HEK293 (cell line): Measurements from ENCODE around the gene UBE2D1.
A peak's percentile ranks its signal among the peaks of the same experiment; 100 is the strongest.

Experiments
- FEZF1 ChIP-seq: fragments of 450-650 bp; formaldehyde crosslinking; IDR thresholded peaks from 2 replicates; pipeline ENCODE4 v1.5.1; 2016; ENCODE audit warnings: missing biosample characterization, missing genetic modification characterization
- IKZF3 ChIP-seq: fragments of 450-650 bp; IDR thresholded peaks from 2 replicates; pipeline ENCODE4 v1.5.0; 2018; ENCODE audit warnings: missing biosample characterization, mild to moderate bottlenecking, missing genetic modification characterization, moderate library complexity
- KLF8 ChIP-seq: fragments of 450-650 bp; formaldehyde crosslinking; IDR thresholded peaks from 2 replicates; pipeline ENCODE4 v1.5.1; 2016; ENCODE audit warnings: missing biosample characterization, missing genetic modification characterization
- MZF1 ChIP-seq: fragments of 450-650 bp; formaldehyde crosslinking; IDR thresholded peaks from 2 replicates; pipeline ENCODE4 v1.5.1; 2017; ENCODE audit warnings: missing biosample characterization, missing genetic modification characterization, borderline replicate concordance
- SP2 ChIP-seq: fragments of 450-650 bp; formaldehyde crosslinking; IDR thresholded peaks from 2 replicates; pipeline ENCODE4 v1.5.1; 2016; ENCODE audit warnings: missing biosample characterization, missing genetic modification characterization
- YY1 ChIP-seq: fragments of 450-650 bp; formaldehyde crosslinking; IDR thresholded peaks from 2 replicates; pipeline ENCODE4 v1.5.1; 2018; ENCODE audit warnings: missing biosample characterization, missing genetic modification characterization
- ZFP37 ChIP-seq: fragments of 450-650 bp; formaldehyde crosslinking; IDR thresholded peaks from 2 replicates; pipeline ENCODE4 v1.5.1; 2016; ENCODE audit warnings: missing biosample characterization, missing genetic modification characterization
- ZFP69B ChIP-seq: fragments of 450-650 bp; formaldehyde crosslinking; IDR thresholded peaks from 2 replicates; pipeline ENCODE4 v1.5.1; 2016; ENCODE audit warnings: missing biosample characterization, missing genetic modification characterization
- ZNF175 ChIP-seq: fragments of 450-650 bp; formaldehyde crosslinking; IDR thresholded peaks from 2 replicates; pipeline ENCODE4 v1.5.1; 2016; ENCODE audit warnings: missing biosample characterization, missing genetic modification characterization
- ZNF211 ChIP-seq: fragments of 450-650 bp; formaldehyde crosslinking; IDR thresholded peaks from 2 replicates; pipeline ENCODE4 v1.5.1; 2016; ENCODE audit warnings: low read depth, missing biosample characterization, missing genetic modification characterization
- ZNF24 ChIP-seq: fragments of 450-650 bp; formaldehyde crosslinking; IDR thresholded peaks from 2 replicates; pipeline ENCODE4 v1.5.1; 2016; ENCODE audit warnings: missing biosample characterization, missing genetic modification characterization
- ZNF324 ChIP-seq: fragments of 450-650 bp; formaldehyde crosslinking; IDR thresholded peaks from 2 replicates; pipeline ENCODE4 v1.5.1; 2016; ENCODE audit warnings: missing biosample characterization, missing genetic modification characterization
- ZNF423 ChIP-seq: fragments of 450-650 bp; formaldehyde crosslinking; IDR thresholded peaks from 2 replicates; pipeline ENCODE4 v1.5.1; 2016; ENCODE audit warnings: missing biosample characterization, missing genetic modification characterization
- ZNF433 ChIP-seq: fragments of 450-650 bp; formaldehyde crosslinking; IDR thresholded peaks from 2 replicates; pipeline ENCODE4 v1.5.1; 2016; ENCODE audit warnings: missing biosample characterization, missing genetic modification characterization, low read depth
- ZNF514 ChIP-seq: fragments of 450-650 bp; formaldehyde crosslinking; IDR thresholded peaks from 2 replicates; pipeline ENCODE4 v1.5.1; 2016; ENCODE audit warnings: missing biosample characterization, missing genetic modification characterization
- ZNF549 ChIP-seq: fragments of 450-650 bp; IDR thresholded peaks from 2 replicates; pipeline ENCODE4 v1.5.1; 2018; ENCODE audit warnings: missing biosample characterization, missing genetic modification characterization, mild to moderate bottlenecking, inconsistent platforms, moderate library complexity
- ZNF600 ChIP-seq: fragments of 450-650 bp; formaldehyde crosslinking; IDR thresholded peaks from 2 replicates; pipeline ENCODE4 v1.5.1; 2016; ENCODE audit warnings: missing biosample characterization, missing genetic modification characterization
- ZNF660 ChIP-seq: fragments of 450-650 bp; IDR thresholded peaks from 2 replicates; pipeline ENCODE4 v1.5.1; 2018; ENCODE audit warnings: missing biosample characterization, mild to moderate bottlenecking, missing genetic modification characterization
- ZNF664 ChIP-seq: fragments of 450-650 bp; formaldehyde crosslinking; IDR thresholded peaks from 2 replicates; pipeline ENCODE4 v1.5.1; 2016; ENCODE audit warnings: missing biosample characterization, missing genetic modification characterization
- ZNF677 ChIP-seq: fragments of 450-650 bp; IDR thresholded peaks from 2 replicates; pipeline ENCODE4 v1.5.0; 2018; ENCODE audit warnings: missing biosample characterization, mild to moderate bottlenecking, missing genetic modification characterization, moderate library complexity
- ZNF701 ChIP-seq: fragments of 450-650 bp; formaldehyde crosslinking; IDR thresholded peaks from 2 replicates; pipeline ENCODE4 v1.5.1; 2016; ENCODE audit warnings: missing biosample characterization, missing genetic modification characterization
- ZNF707 ChIP-seq: fragments of 450-650 bp; formaldehyde crosslinking; IDR thresholded peaks from 2 replicates; pipeline ENCODE4 v1.5.1; 2016; ENCODE audit warnings: missing biosample characterization, missing genetic modification characterization
- ZNF792 ChIP-seq: fragments of 450-650 bp; formaldehyde crosslinking; IDR thresholded peaks from 2 replicates; pipeline ENCODE4 v1.5.1; 2016; ENCODE audit warnings: missing biosample characterization, missing genetic modification characterization
- ZSCAN23 ChIP-seq: fragments of 450-650 bp; formaldehyde crosslinking; IDR thresholded peaks from 2 replicates; pipeline ENCODE4 v1.5.1; 2016; ENCODE audit warnings: missing biosample characterization, missing genetic modification characterization
- ZSCAN30 ChIP-seq: fragments of 450-650 bp; IDR thresholded peaks from 2 replicates; pipeline ENCODE4 v1.5.1; 2018; ENCODE audit warnings: missing biosample characterization, mild to moderate bottlenecking, missing genetic modification characterization, moderate library complexity
- ZXDB ChIP-seq: fragments of 450-650 bp; formaldehyde crosslinking; IDR thresholded peaks from 2 replicates; pipeline ENCODE4 v1.5.1; 2016; ENCODE audit warnings: missing biosample characterization, missing genetic modification characterization
- TF ChIP-seq, protein P1 (sequence below): fragments of 450-650 bp; formaldehyde crosslinking; IDR thresholded peaks from 2 replicates; pipeline ENCODE4 v1.5.1; 2016; ENCODE audit warnings: missing biosample characterization, missing genetic modification characterization, low read depth
- TF ChIP-seq, protein P2 (sequence below): fragments of 450-650 bp; formaldehyde crosslinking; IDR thresholded peaks from 2 replicates; pipeline ENCODE4 v1.5.1; 2017; ENCODE audit warnings: missing biosample characterization, missing genetic modification characterization
- TF ChIP-seq, protein P3 (sequence below): fragments of 450-650 bp; formaldehyde crosslinking; conservative IDR thresholded peaks from 2 replicates; pipeline ENCODE4 v1.5.1; 2016; ENCODE audit warnings: low read depth, missing biosample characterization, missing genetic modification characterization
- TF ChIP-seq, protein P4 (sequence below): fragments of 450-650 bp; formaldehyde crosslinking; IDR thresholded peaks from 2 replicates; pipeline ENCODE4 v1.5.1; 2016; ENCODE audit warnings: missing biosample characterization, missing genetic modification characterization
- TF ChIP-seq, protein P5 (sequence below): fragments of 450-650 bp; formaldehyde crosslinking; IDR thresholded peaks from 2 replicates; pipeline ENCODE4; 2016; ENCODE audit warnings: missing biosample characterization, missing genetic modification characterization
- TF ChIP-seq, protein P6 (sequence below): fragments of 450-650 bp; formaldehyde crosslinking; IDR thresholded peaks from 2 replicates; pipeline ENCODE4 v1.5.1; 2016; ENCODE audit warnings: missing biosample characterization, missing genetic modification characterization

UBE2D1 gene

DNA sequence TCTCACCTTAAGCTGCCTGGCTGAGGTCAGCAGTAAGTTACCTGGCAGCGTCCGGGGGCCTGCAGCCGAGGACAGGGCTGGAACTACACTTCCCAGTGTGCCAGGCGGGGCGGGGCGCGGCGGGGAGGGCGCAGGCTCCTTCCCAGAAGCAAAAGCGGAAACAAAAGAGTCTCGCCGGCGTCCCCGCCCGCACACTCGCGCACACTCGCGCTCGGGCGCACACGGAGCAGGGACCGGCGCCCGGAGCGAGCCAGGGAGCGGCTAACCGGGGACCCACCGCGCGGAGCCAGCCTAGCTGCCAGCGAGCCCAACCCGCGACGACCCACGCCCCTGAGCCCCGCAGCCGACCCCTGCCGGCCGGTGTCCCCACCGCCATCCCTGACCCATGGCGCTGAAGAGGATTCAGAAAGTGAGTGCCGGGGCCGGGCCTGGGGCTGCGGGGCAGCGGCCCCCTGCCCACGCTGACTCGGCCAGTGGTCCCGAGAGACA, at the start of gene UBE2D1 (continued):
- no peak for TF ChIP-seq ZNF664 (tag by site-specific recombination)
- TF ChIP-seq ZNF211 = no peak
- TF ChIP-seq ZNF433 = no peak
- no peak for TF ChIP-seq ZNF677
- TF ChIP-seq ZNF324 (tag by site-specific recombination) = no peak
- TF ChIP-seq ZNF514 (tag by site-specific recombination) = no peak
- TF ChIP-seq MZF1 = peak; percentile 43; the same call in 1 of the 2 replicates
- TF ChIP-seq ZNF600 (tag by site-specific recombination) = no peak
- TF ChIP-seq ZXDB (tag by site-specific recombination) = peak; percentile 49
- TF ChIP-seq, protein P1, sequence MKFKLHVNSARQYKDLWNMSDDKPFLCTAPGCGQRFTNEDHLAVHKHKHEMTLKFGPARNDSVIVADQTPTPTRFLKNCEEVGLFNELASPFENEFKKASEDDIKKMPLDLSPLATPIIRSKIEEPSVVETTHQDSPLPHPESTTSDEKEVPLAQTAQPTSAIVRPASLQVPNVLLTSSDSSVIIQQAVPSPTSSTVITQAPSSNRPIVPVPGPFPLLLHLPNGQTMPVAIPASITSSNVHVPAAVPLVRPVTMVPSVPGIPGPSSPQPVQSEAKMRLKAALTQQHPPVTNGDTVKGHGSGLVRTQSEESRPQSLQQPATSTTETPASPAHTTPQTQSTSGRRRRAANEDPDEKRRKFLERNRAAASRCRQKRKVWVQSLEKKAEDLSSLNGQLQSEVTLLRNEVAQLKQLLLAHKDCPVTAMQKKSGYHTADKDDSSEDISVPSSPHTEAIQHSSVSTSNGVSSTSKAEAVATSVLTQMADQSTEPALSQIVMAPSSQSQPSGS (tag by site-specific recombination) = no peak
- TF ChIP-seq YY1 = peak; percentile 62; the same call in 1 of the 2 replicates
- peak; percentile 95 for TF ChIP-seq KLF8 (tag by site-specific recombination)
- peak; percentile 47 for TF ChIP-seq ZNF660 (tag by site-specific recombination)
- TF ChIP-seq, protein P2, sequence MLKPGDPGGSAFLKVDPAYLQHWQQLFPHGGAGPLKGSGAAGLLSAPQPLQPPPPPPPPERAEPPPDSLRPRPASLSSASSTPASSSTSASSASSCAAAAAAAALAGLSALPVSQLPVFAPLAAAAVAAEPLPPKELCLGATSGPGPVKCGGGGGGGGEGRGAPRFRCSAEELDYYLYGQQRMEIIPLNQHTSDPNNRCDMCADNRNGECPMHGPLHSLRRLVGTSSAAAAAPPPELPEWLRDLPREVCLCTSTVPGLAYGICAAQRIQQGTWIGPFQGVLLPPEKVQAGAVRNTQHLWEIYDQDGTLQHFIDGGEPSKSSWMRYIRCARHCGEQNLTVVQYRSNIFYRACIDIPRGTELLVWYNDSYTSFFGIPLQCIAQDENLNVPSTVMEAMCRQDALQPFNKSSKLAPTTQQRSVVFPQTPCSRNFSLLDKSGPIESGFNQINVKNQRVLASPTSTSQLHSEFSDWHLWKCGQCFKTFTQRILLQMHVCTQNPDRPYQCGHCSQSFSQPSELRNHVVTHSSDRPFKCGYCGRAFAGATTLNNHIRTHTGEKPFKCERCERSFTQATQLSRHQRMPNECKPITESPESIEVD (tag by site-specific recombination) = no peak
- TF ChIP-seq, protein P3, sequence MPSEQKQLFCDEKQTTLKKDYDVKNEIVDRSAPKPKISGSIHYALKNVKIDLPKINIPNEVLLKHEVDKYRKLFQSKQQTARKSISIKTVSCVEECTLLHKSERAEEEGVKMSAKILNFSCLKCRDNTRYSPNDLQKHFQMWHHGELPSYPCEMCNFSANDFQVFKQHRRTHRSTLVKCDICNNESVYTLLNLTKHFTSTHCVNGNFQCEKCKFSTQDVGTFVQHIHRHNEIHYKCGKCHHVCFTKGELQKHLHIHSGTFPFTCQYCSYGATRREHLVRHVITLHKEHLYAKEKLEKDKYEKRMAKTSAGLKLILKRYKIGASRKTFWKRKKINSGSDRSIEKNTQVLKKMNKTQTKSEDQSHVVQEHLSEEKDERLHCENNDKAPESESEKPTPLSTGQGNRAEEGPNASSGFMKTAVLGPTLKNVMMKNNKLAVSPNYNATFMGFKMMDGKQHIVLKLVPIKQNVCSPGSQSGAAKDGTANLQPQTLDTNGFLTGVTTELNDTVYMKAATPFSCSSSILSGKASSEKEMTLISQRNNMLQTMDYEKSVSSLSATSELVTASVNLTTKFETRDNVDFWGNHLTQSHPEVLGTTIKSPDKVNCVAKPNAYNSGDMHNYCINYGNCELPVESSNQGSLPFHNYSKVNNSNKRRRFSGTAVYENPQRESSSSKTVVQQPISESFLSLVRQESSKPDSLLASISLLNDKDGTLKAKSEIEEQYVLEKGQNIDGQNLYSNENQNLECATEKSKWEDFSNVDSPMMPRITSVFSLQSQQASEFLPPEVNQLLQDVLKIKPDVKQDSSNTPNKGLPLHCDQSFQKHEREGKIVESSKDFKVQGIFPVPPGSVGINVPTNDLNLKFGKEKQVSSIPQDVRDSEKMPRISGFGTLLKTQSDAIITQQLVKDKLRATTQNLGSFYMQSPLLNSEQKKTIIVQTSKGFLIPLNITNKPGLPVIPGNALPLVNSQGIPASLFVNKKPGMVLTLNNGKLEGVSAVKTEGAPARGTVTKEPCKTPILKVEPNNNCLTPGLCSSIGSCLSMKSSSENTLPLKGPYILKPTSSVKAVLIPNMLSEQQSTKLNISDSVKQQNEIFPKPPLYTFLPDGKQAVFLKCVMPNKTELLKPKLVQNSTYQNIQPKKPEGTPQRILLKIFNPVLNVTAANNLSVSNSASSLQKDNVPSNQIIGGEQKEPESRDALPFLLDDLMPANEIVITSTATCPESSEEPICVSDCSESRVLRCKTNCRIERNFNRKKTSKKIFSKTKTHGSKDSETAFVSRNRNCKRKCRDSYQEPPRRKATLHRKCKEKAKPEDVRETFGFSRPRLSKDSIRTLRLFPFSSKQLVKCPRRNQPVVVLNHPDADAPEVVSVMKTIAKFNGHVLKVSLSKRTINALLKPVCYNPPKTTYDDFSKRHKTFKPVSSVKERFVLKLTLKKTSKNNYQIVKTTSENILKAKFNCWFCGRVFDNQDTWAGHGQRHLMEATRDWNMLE = no peak
- TF ChIP-seq SP2 (tag by site-specific recombination) = peak; percentile 50
- TF ChIP-seq, protein P4, sequence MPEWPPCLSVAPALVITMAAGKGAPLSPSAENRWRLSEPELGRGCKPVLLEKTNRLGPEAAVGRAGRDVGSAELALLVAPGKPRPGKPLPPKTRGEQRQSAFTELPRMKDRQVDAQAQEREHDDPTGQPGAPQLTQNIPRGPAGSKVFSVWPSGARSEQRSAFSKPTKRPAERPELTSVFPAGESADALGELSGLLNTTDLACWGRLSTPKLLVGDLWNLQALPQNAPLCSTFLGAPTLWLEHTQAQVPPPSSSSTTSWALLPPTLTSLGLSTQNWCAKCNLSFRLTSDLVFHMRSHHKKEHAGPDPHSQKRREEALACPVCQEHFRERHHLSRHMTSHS (tag by site-specific recombination) = no peak
- TF ChIP-seq FEZF1 (tag by site-specific recombination) = no peak
- TF ChIP-seq ZNF24 (tag by site-specific recombination) = no peak
- TF ChIP-seq, protein P5, sequence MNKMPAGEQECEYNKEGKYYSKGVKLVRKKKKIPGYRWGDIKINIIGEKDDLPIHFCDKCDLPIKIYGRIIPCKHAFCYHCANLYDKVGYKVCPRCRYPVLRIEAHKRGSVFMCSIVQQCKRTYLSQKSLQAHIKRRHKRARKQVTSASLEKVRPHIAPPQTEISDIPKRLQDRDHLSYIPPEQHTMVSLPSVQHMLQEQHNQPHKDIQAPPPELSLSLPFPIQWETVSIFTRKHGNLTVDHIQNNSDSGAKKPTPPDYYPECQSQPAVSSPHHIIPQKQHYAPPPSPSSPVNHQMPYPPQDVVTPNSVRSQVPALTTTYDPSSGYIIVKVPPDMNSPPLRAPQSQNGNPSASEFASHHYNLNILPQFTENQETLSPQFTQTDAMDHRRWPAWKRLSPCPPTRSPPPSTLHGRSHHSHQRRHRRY = no peak
- TF ChIP-seq ZNF423 (tag by site-specific recombination) = no peak
- TF ChIP-seq ZSCAN23 (tag by site-specific recombination) = no peak
- TF ChIP-seq ZSCAN30 (tag by site-specific recombination) = peak; percentile 77
- TF ChIP-seq ZNF549 (tag by site-specific recombination) = peak; percentile 83
- TF ChIP-seq ZNF707 (tag by site-specific recombination) = no peak
- TF ChIP-seq ZNF175 (tag by site-specific recombination) = no peak
- TF ChIP-seq ZNF792 (tag by site-specific recombination) = no peak
- TF ChIP-seq ZNF701 (tag by site-specific recombination) = no peak
- no peak for TF ChIP-seq ZFP37 (tag by site-specific recombination)
- peak; percentile 65 for TF ChIP-seq ZFP69B (tag by site-specific recombination)
- no peak for TF ChIP-seq IKZF3 (tag by site-specific recombination)
- TF ChIP-seq, protein P6, sequence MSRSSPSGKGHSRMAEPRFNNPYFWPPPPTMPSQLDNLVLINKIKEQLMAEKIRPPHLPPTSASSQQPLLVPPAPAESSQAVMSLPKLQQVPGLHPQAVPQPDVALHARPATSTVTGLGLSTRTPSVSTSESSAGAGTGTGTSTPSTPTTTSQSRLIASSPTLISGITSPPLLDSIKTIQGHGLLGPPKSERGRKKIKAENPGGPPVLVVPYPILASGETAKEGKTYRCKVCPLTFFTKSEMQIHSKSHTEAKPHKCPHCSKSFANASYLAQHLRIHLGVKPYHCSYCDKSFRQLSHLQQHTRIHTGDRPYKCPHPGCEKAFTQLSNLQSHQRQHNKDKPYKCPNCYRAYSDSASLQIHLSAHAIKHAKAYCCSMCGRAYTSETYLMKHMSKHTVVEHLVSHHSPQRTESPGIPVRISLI (tag by site-specific recombination) = no peak
